ENCODE measurements around the gene LMBR1.
"Not testable (repeated sequence)": the region's sequence is repeated elsewhere in the genome, so short reads cannot be mapped to it uniquely, and the experiment has no call there.

The LMBR1 gene

DNA sequence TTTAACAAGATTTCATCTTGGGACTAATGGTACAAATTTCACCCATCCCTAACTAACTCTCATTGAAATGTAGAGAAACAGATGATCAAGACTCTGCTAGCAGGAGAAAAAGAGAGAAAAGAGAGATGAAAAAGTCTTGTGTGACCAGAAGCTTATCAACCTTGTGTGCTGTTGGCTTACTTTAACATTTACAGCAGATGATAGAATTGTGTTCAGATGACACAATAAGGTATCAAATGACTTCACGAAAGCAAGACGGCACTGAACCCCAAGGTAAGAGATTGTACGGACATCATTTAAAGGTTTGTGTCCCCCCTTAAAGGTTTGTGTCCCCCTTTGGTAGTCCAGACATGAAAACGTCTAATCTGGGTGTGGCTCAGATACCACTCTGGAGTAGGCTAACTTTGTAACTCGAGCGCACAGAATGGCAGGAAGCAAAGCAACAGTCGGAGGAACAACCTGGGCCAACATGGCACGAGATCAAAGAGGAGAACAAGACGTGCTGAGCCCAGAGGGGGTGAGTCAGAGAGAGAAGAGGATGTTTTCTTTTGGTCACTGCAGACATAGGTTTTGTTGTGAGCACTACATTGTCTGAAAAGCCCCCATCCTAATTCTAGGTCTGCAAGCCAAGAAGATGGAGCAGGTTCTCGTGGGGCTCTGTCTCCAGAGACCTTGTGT lies 10.4 kb upstream of the LMBR1 start:
- DNase-seq = no peak

- DNase-seq = not testable (repeated sequence)
These were observed 7.1 kb upstream of the LMBR1 start for GRCh38 chr7:156900093-156900492.

- DNase-seq = no peak
These were observed 6.0 kb upstream of the LMBR1 start for GRCh38 chr7:156898938-156899337.

- DNase-seq = no peak
These were observed 4.7 kb upstream of the LMBR1 start for GRCh38 chr7:156897673-156898072.

DNA sequence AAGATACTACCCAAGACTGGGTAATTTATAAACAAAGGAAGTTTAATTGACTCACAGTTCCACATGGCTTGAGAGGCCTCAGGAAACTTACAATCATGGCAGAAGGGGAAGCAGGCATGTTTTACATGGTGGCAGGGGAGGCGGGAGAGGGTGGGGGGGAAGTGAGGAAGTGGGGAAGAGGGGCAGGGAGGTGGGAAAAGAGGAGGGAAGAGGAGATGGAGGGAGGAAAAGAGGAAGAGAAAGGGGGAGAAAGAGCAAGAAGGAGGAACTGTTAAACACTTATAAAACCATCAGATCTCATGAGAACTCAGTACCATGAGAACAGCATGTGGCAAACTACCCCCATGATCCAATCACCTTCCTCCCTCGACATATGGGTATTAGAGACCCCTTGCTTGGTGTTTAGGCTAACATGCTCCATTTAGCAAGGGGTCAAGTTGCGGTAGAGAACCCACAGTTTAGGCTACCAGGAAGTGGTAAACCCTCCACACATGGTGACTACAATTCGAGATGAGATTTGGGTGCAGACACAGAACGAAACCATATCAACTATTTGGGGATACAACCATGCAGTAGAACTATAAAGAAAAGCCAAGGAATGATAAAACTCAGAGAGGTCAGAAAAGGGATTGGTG lies 3.5 kb upstream of the LMBR1 start:
- no peak for DNase-seq

DNA sequence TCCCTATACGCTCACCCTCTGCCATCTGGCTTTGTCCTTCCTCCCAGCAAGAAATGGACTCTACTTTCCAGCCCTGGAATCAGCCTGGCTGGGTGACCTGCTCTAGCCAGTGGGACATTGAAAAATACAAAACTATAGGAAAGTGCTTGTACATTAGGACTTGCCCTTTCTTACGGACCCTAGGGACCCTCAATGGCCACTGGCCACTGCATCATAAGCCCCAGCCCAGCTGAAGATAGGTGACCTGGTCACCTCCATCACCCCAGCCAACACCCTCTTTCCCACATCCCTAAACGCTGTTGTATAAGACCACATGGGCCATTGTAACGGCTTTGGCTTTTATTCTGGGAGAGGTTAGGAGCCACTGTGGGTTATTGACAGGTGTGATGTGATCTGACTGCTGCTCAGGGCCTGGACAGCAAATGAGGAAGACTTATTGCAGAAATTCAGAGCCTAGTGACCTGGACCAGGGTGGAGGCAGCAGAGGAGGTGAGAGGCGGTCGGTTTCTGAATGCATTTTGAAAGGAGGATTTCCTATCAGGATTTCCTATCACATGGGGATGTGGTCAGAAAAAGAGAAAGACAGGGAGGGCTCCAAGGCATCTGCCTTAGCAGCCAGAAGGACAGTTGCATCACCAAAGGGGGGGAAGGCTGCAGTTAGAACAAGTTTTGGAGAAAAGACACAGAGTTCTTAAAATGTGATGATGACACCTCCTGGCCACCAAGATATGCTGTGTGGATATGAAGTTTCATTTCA lies 2.2 kb upstream of the LMBR1 start:
- no peak for DNase-seq

DNA sequence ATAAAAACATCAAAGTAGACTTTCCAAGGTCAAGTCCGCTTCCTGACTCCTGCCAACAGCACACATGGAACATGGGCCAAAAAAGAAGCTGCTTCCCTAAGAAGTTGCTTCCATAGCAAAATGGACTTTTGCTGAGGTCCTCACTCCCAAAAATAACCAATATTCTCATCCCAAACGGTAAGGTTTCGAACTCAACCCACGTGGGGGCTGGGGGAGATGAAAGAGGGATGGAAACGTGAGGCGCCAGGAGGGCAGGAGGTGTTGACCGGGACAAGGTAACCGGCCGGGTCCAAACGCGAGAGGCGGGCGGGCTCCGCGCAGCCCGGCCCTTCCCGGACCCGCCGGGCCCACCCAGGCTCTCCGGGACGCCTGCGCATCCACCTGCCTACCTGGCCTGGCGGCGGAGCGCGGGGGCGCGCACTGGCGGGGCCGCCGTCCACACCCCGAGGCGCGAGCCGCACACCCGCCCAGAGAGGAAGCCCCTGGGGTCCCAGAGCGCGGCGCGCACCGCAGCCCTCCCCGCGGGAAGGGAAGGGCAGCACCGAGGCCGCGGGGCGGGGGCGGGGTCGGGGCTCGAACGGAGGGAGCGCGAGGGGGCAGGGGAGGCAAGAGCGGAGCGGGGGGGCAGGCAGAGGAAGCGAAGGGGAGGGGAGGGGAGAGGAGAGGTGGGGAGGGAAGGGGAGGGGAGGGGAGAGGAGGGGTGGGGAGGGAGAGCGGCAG lies 742 bp downstream of the LMBR1 start:
- DNase-seq = peak; percentile 60

GRCh38 chr7:156889746-156890145 lies 3.2 kb downstream of the LMBR1 start:
- no peak for DNase-seq

- no peak for DNase-seq
These were observed 3.9 kb downstream of the LMBR1 start for GRCh38 chr7:156889089-156889488.

- DNase-seq = no peak
These were observed 6.8 kb downstream of the LMBR1 start for GRCh38 chr7:156886020-156886795.

GRCh38 chr7:156881679-156882078 lies 11.3 kb downstream of the LMBR1 start:
- no peak for DNase-seq

DNA sequence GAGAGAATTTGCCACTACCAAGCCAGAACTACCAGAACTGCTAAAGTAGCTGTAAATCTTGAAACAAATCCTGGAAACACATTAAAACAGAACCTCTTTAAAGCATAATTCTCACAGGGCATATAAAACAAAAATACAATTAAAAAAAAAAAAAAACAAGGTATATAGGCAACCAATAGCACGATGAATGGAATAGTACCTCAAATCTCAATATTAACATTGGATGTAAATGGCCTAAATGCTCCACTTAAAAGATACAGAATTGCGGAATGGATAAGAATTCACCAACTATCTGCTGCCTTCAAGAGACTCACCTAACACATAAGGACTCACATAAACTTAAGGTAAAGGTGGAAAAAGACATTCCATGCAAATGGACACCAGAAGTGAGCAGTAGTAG lies 17.2 kb downstream of the LMBR1 start:
- DNase-seq = no peak

- not testable (repeated sequence) for DNase-seq
These were observed 24.6 kb downstream of the LMBR1 start for GRCh38 chr7:156868363-156868762.

GRCh38 chr7:156865493-156865892 lies 27.5 kb downstream of the LMBR1 start:
- DNase-seq = no peak

DNA sequence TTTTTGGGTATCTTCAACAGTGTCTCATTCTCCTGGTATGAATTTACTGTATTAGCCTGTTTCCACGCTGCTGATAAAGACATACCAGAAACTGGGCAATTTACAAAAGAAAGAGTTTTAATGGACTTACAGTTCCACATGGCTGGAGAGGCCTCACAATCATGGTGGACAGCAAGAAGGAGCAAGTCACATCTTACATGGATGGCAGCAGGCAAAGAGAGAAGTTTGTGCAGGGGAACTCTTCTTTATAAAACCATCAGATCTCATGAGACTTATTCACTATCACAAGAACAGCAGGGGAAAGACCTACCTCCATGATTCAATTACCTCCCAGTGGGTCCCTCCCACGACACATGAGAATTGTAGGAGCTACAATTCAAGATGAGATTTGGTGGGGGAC lies 31.0 kb downstream of the LMBR1 start:
- DNase-seq = not testable (repeated sequence)

GRCh38 chr7:156861212-156861611 lies 31.8 kb downstream of the LMBR1 start:
- DNase-seq = no peak

DNA sequence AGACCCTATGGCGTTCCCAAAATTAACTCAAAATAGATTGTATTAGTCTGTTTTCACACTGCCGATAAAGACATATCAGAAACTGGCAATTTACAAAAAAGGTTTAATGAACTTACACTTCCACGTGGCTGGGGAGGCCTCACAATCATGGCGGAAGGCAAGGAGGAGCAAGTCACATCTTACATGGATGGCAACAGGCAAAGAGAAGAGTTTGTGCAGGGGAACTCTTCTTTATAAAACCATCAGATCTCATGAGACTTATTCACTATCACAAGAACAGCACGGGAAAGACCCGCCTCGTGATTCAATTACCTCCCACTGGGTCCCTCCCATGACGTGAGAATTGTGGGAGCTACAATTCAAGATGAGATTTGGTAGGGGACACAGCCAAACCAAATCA lies 32.9 kb downstream of the LMBR1 start:
- not testable (repeated sequence) for DNase-seq

DNA sequence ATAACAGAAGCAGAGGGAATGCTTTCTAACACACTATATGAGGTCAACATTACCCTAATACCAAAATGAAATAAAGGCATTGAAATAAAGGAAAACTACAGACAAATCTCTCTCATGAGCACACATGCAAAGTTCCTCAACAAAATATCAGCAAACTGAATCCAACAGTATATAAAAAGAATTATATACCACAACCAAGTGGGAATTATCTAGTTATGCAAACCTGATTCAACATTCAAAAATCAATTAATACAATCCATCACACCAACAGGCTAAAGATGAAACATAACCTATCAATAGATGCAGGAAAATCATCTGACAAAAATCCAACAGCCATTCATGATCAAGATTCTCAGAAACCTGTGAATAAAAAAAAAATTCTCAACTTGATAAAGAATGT lies 34.5 kb downstream of the LMBR1 start:
- DNase-seq = no peak

GRCh38 chr7:156857757-156858156 lies 35.2 kb downstream of the LMBR1 start:
- no peak for DNase-seq

DNA sequence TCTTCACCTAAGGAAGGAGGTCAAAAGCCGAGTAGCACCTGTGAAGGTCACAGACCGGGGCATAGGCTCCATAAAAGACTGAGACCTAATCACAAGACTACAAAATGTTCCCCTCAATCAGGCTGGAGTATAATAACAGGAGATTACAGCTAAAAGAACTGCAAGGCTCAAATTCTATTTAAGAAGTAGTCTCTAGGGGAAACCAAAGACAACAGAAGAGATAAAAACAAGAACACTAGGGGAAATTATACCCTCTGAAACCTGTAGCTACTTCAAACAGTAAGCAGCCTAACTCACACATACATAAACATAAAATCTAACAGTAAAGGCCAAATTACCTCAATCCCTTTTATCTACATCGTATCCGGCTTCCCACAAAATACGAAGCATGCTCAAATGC lies 38.3 kb downstream of the LMBR1 start:
- no peak for DNase-seq

DNA sequence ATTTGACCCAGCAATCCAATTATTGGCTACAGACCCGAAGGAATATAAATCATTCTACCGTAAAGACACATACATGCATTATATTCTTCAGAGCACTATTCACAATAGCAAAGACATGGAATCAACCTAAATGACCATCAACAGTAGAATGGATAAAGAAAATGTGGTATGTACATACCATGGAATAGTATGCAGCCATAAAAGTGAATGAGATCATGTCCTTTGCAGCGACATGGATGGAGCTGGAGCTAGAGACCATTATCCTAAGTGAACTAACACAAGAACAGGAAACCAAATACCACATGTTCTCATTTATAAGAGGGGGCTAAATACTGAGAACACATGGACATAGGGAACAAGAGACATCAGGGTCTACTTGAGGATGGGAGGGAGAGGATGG lies 44.0 kb downstream of the LMBR1 start:
- no peak for DNase-seq

DNA sequence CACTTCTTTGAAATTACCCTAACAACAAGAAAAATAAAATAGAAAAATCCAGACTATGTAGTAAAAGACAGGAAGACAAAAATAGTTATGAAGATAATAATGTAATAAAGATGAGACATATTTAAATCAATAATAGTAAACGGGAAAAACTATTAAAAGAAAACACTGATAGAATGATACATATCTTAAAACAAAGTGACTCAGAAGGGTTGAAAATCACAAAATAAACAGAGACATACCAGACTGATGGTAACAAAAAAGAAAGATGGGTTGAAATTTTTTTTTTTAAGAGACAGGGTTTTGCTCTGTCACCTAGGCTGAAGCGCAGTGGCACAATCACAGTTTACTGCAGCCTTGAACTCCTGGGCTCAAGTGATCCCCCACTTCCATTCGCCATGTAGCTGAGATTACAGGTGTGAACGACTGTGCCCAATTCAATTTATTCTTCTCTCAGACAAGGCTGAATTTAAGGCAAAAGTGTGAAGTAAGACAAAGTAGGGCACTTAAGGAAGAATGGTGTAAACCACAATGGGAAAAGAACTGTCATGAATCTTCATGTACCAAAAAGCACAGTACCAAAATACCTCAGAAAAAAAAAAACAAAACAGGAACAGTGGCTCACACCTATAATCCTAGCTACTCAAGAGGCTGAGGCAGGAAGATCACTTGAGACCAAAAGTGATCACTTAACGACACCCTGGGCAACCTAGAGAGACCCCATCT lies 47.4 kb downstream of the LMBR1 start:
- no peak for DNase-seq

Data from stimulated activated naive CD4-positive, alpha-beta T cell treated with Interleukin-2 at 50 U/mL for 16 hours (primary cell).